Lower leg skin (tissue), 3 donors: Measurements from ENCODE around the gene NSUN7.

Experiments used
- CTCF ChIP-seq, 3 donors: fragments of 450-650 bp; IDR thresholded peaks; one replicate each; pipeline ENCODE4 v1.5.1; 2016; ENCODE audit warnings: antibody characterized with exemption in 3 of 3, mild to moderate bottlenecking in 3 of 3, moderate library complexity in 2 of 3
- POLR2A ChIP-seq, 2 donors: fragments of 450-650 bp; IDR thresholded peaks; one replicate each; pipeline ENCODE4 v1.6.1; 2016 to 2017; ENCODE audit warnings: antibody characterized with exemption in 2 of 2, mild to moderate bottlenecking in 1 of 2, moderate library complexity in 1 of 2

- TF ChIP-seq CTCF (IDR thresholded peaks at IDR 0.05) (no peak), POLR2A (IDR thresholded peaks at IDR 0.05) (no peak)
These were observed 40.0 kb downstream of the NSUN7 start for GRCh38 chr4:40789771-40790170.
